ENCODE measurements around the gene POLR1G. TPM values are rescaled to one million over a fixed set of nuclear protein-coding genes. Genes with fewer than 3 reads are reported as not detected.

Gene POLR1G
- total and polyA plus RNA-seq, 4 donors: 1.9 to 3.9 (median 3.6) TPM

- H3K36me3 ChIP-seq (ENCODE audit: control insufficient read depth in 1 of 2, insufficient read depth in 2 of 2, low read length in 1 of 2): no peaks in the 10 kb centered on the region
- no peaks in the 10 kb centered on the region for H3K9me3 ChIP-seq (ENCODE audit: control insufficient read depth, low read length)
- no peaks in the 10 kb centered on the region for H3K4me1 ChIP-seq (ENCODE audit: control insufficient read depth in 1 of 2, insufficient read depth in 2 of 2, low read length in 2 of 2)
- H3K27ac ChIP-seq (ENCODE audit: low read depth in 1 of 2, low read length in 2 of 2): no peak overlapping the region
- WGBS, 2 donors: 89% methylated on average over 12 of the region's 12 CpGs
- H3K27me3 ChIP-seq (ENCODE audit: control insufficient read depth in 1 of 2, insufficient read depth in 2 of 2, low read length in 1 of 2): no peaks in the 10 kb centered on the region
- ATAC-seq (ENCODE audit: low FRiP score) (no peak), DNase-seq (no peak)
- H3K4me3 ChIP-seq (ENCODE audit: low read length in 2 of 2): no peak overlapping the region
- intact Hi-C loops (cut with DNase I): no loop called here
Observed at GRCh38 chr19:45364696-45365095, 41.7 kb upstream of the POLR1G start.

- Histone ChIP-seq H3K27me3 (ENCODE audit: control insufficient read depth in 1 of 2, insufficient read depth in 2 of 2, low read length in 1 of 2) (no peaks in the 10 kb centered on the region), H3K36me3 (ENCODE audit: control insufficient read depth in 1 of 2, insufficient read depth in 2 of 2, low read length in 1 of 2) (no peaks in the 10 kb centered on the region), H3K27ac (ENCODE audit: low read depth in 1 of 2, low read length in 2 of 2) (no peak overlapping the region), H3K4me1 (ENCODE audit: control insufficient read depth in 1 of 2, insufficient read depth in 2 of 2, low read length in 2 of 2) (no peaks in the 10 kb centered on the region), H3K4me3 (ENCODE audit: low read length in 2 of 2) (no peak overlapping the region), H3K9me3 (ENCODE audit: control insufficient read depth, low read length) (no peaks in the 10 kb centered on the region)
- ATAC-seq (ENCODE audit: low FRiP score) (no peak), DNase-seq (no peak)
- intact Hi-C loops (cut with DNase I): no loop called here
- WGBS, 2 donors: 92 to 94% methylated on average over 4 of the region's 4 CpGs
Observed at GRCh38 chr19:45368127-45368526, 38.3 kb upstream of the POLR1G start.

GRCh38 chr19:45368737-45369340 lies 37.6 kb upstream of the POLR1G start:
- Histone ChIP-seq H3K27ac (ENCODE audit: low read depth in 1 of 2, low read length in 2 of 2) (no peak overlapping the region), H3K4me3 (ENCODE audit: low read length in 2 of 2) (no peak overlapping the region), H3K9me3 (ENCODE audit: control insufficient read depth, low read length) (no peaks in the 10 kb centered on the region), H3K36me3 (ENCODE audit: control insufficient read depth in 1 of 2, insufficient read depth in 2 of 2, low read length in 1 of 2) (no peaks in the 10 kb centered on the region), H3K4me1 (ENCODE audit: control insufficient read depth in 1 of 2, insufficient read depth in 2 of 2, low read length in 2 of 2) (no peaks in the 10 kb centered on the region), H3K27me3 (ENCODE audit: control insufficient read depth in 1 of 2, insufficient read depth in 2 of 2, low read length in 1 of 2) (no peaks in the 10 kb centered on the region)
- ATAC-seq (ENCODE audit: low FRiP score) (no peak), DNase-seq (no peak)
- intact Hi-C loops (cut with DNase I): no loop called here
- 93 to 97% methylated on average over 11 of the region's 11 CpGs for WGBS, 2 donors

- Histone ChIP-seq H3K4me1 (ENCODE audit: control insufficient read depth in 1 of 2, insufficient read depth in 2 of 2, low read length in 2 of 2) (no peaks in the 10 kb centered on the region), H3K36me3 (ENCODE audit: control insufficient read depth in 1 of 2, insufficient read depth in 2 of 2, low read length in 1 of 2) (no peaks in the 10 kb centered on the region), H3K4me3 (ENCODE audit: low read length in 2 of 2) (peak within 1 kb of the TSS; percentile 39 to 87), H3K9me3 (ENCODE audit: control insufficient read depth, low read length) (no peaks in the 10 kb centered on the region), H3K27ac (ENCODE audit: low read depth in 1 of 2, low read length in 2 of 2) (peak within 1 kb of the TSS in 1 of 2 donors; percentile 39), H3K27me3 (ENCODE audit: control insufficient read depth in 1 of 2, insufficient read depth in 2 of 2, low read length in 1 of 2) (no peaks in the 10 kb centered on the region)
- intact Hi-C loops (cut with DNase I): no loop called here
- WGBS, 2 donors: 4% methylated on average over 55 of the region's 55 CpGs
- DNase-seq: peak; percentile 99 to 100
- peak; percentile 98 for ATAC-seq (ENCODE audit: low FRiP score)
Observed at GRCh38 chr19:45370410-45371204, 35.8 kb upstream of the POLR1G start, which contains the start of gene ERCC2. Gene ERCC2 (minus strand): TSS chr19:45370573. CDS start chr19:45370540, 33 bp downstream.

- intact Hi-C loops (cut with DNase I): no loop called here
- DNase-seq (no peak), ATAC-seq (ENCODE audit: low FRiP score) (no peak)
- Histone ChIP-seq H3K27ac (ENCODE audit: low read depth in 1 of 2, low read length in 2 of 2) (no peak overlapping the region), H3K9me3 (ENCODE audit: control insufficient read depth, low read length) (no peaks in the 10 kb centered on the region), H3K36me3 (ENCODE audit: control insufficient read depth in 1 of 2, insufficient read depth in 2 of 2, low read length in 1 of 2) (no peaks in the 10 kb centered on the region), H3K4me1 (ENCODE audit: control insufficient read depth in 1 of 2, insufficient read depth in 2 of 2, low read length in 2 of 2) (no peaks in the 10 kb centered on the region), H3K27me3 (ENCODE audit: control insufficient read depth in 1 of 2, insufficient read depth in 2 of 2, low read length in 1 of 2) (no peaks in the 10 kb centered on the region), H3K4me3 (ENCODE audit: low read length in 2 of 2) (no peak overlapping the region)
- 43 to 51% methylated on average over 12 to 13 of the region's 13 CpGs for WGBS, 2 donors
Observed at GRCh38 chr19:45376045-45376724, 30.3 kb upstream of the POLR1G start.

- no peak for ATAC-seq (ENCODE audit: low FRiP score)
- Histone ChIP-seq H3K27ac (ENCODE audit: low read depth in 1 of 2, low read length in 2 of 2) (no peak overlapping the region), H3K9me3 (ENCODE audit: control insufficient read depth, low read length) (no peaks in the 10 kb centered on the region), H3K4me3 (ENCODE audit: low read length in 2 of 2) (no peak overlapping the region), H3K27me3 (ENCODE audit: control insufficient read depth in 1 of 2, insufficient read depth in 2 of 2, low read length in 1 of 2) (no peaks in the 10 kb centered on the region), H3K4me1 (ENCODE audit: control insufficient read depth in 1 of 2, insufficient read depth in 2 of 2, low read length in 2 of 2) (no peaks in the 10 kb centered on the region), H3K36me3 (ENCODE audit: control insufficient read depth in 1 of 2, insufficient read depth in 2 of 2, low read length in 1 of 2) (peaks cover 0 to 3% of the 10 kb centered on the region in 2 donors)
- 89 to 92% methylated on average over 1 of the region's 1 CpG for WGBS, 2 donors
- intact Hi-C loops (cut with DNase I): no loop called here
- DNase-seq: no peak
Observed at GRCh38 chr19:45380107-45380506, 26.3 kb upstream of the POLR1G start.

- no peak overlapping the region for H3K4me3 ChIP-seq (ENCODE audit: low read length in 2 of 2)
- H3K36me3 ChIP-seq (ENCODE audit: control insufficient read depth in 1 of 2, insufficient read depth in 2 of 2, low read length in 1 of 2): peaks cover 0 to 3% of the 10 kb centered on the region in 2 donors
- no peaks in the 10 kb centered on the region for H3K9me3 ChIP-seq (ENCODE audit: control insufficient read depth, low read length)
- no peaks in the 10 kb centered on the region for H3K4me1 ChIP-seq (ENCODE audit: control insufficient read depth in 1 of 2, insufficient read depth in 2 of 2, low read length in 2 of 2)
- WGBS, 2 donors: 91 to 92% methylated on average over 29 of the region's 29 CpGs
- ATAC-seq (ENCODE audit: low FRiP score) (no peak), DNase-seq (no peak)
- intact Hi-C loops (cut with DNase I): no loop called here
- no peaks in the 10 kb centered on the region for H3K27me3 ChIP-seq (ENCODE audit: control insufficient read depth in 1 of 2, insufficient read depth in 2 of 2, low read length in 1 of 2)
- H3K27ac ChIP-seq (ENCODE audit: low read depth in 1 of 2, low read length in 2 of 2): no peak overlapping the region
Observed at GRCh38 chr19:45382426-45382825, 24.0 kb upstream of the POLR1G start.

GRCh38 chr19:45385392-45386221 lies 20.8 kb upstream of the POLR1G start:
- Histone ChIP-seq H3K4me3 (ENCODE audit: low read length in 2 of 2) (no peak overlapping the region), H3K27me3 (ENCODE audit: control insufficient read depth in 1 of 2, insufficient read depth in 2 of 2, low read length in 1 of 2) (no peaks in the 10 kb centered on the region), H3K36me3 (ENCODE audit: control insufficient read depth in 1 of 2, insufficient read depth in 2 of 2, low read length in 1 of 2) (peaks cover 0 to 3% of the 10 kb centered on the region in 2 donors), H3K4me1 (ENCODE audit: control insufficient read depth in 1 of 2, insufficient read depth in 2 of 2, low read length in 2 of 2) (no peaks in the 10 kb centered on the region), H3K9me3 (ENCODE audit: control insufficient read depth, low read length) (no peaks in the 10 kb centered on the region), H3K27ac (ENCODE audit: low read depth in 1 of 2, low read length in 2 of 2) (no peak overlapping the region)
- 18 to 21% methylated on average over 75 of the region's 75 CpGs for WGBS, 2 donors
- intact Hi-C loops (cut with DNase I): no loop called here
- DNase-seq: no peak
- peak; percentile 41 for ATAC-seq (ENCODE audit: low FRiP score)
